GM12878 (cell line): ENCODE data around the gene DNAH1. TPM values are rescaled to one million over a fixed set of nuclear protein-coding genes. Genes with fewer than 3 reads are reported as not detected.
A peak's percentile ranks its signal among the peaks of the same experiment; 100 is the strongest.

ENCODE experiments used
- ATAC-seq: fragments of 200-7000 bp; cut with Tn5 transposase; 3 replicates; pipeline ENCODE4 v1.9.1; 2020; ENCODE audit warnings: mild to moderate bottlenecking, moderate library complexity
- BruUV-seq: library from RNA; stranded (reverse); fragments of 400-500 nt; replicated peaks from 2 replicates; lab custom pipeline; 2021; lab: Mats Ljungman, UMichigan
- CTCF ChIA-PET: fragments of 300-600 bp; sonication (Branson Sonifier 250); formaldehyde crosslinking; extraction: SDS; loops from one replicate; lab custom pipeline; 2021; ENCODE audit warnings: inconsistent platforms; lab: Yijun Ruan, JAX
- POLR2A ChIA-PET: fragments of 350-600 bp; formaldehyde crosslinking; extraction: SDS; loops from one replicate; lab custom pipeline; 2021; ENCODE audit warnings: inconsistent platforms; lab: Charles Lee
- RAD21 ChIA-PET: fragments of 300-600 bp; sonication (Branson Sonifier 250); formaldehyde crosslinking; loops from one replicate; lab custom pipeline; 2023; ENCODE audit warnings: antibody characterized with exemption; ENCODE audit not compliant: unreplicated experiment; lab: Charles Lee
- SMC1A ChIA-PET: fragments of 300-600 bp; sonication (Branson Sonifier 250); formaldehyde crosslinking; loops from one replicate; lab custom pipeline; 2023; ENCODE audit not compliant: unreplicated experiment, uncharacterized antibody; lab: Charles Lee
- DNase-seq: peaks from one replicate; pipeline ENCODE4 v3.0.0-alpha.2; 2011; ENCODE audit warnings: low read depth, low spot score
- FAIRE-seq: peaks from 3 replicates; lab custom pipeline; 2011; peaks lifted over from hg19 to GRCh38; lab: Jason Lieb, UNC
- H2AFZ ChIP-seq: 2 replicates; pipeline ENCODE4 v1.6.0; 2011; ENCODE audit warnings: low read depth, low read length, control low read depth; ENCODE audit not compliant: control insufficient read depth
- H3K27ac ChIP-seq: 2 replicates; pipeline ENCODE4 v1.5.1; 2011; ENCODE audit warnings: control low read depth; ENCODE audit not compliant: control insufficient read depth, insufficient read depth
- H3K27me3 ChIP-seq, 2 experiments: replicated peaks in 1 of 2; 2 replicates each; pipeline versions ENCODE4 v1.6.0 to v1.6.1; 2011; ENCODE audit warnings: low read length in 1 of 2; ENCODE audit not compliant: control insufficient read depth in 2 of 2, insufficient read depth in 2 of 2
- H3K36me3 ChIP-seq, 2 experiments: 2 replicates each; pipeline ENCODE4 v1.5.1; 2011; ENCODE audit warnings: low read length in 1 of 2; ENCODE audit not compliant: control insufficient read depth in 2 of 2, insufficient read depth in 2 of 2
- H3K4me1 ChIP-seq: 2 replicates; pipeline ENCODE4 v1.6.1; 2011; ENCODE audit warnings: mild to moderate bottlenecking, low read length, moderate library complexity, mixed read lengths; ENCODE audit not compliant: control insufficient read depth, insufficient read depth
- H3K4me2 ChIP-seq: 2 replicates; pipeline ENCODE4 v1.6.0; 2011; ENCODE audit warnings: control low read depth; ENCODE audit not compliant: control insufficient read depth, insufficient read depth
- H3K4me3 ChIP-seq: fragments of 200-600 bp; sonication (generic); 2 replicates; pipeline ENCODE4 v1.5.1; 2016
- H3K79me2 ChIP-seq: 2 replicates; pipeline ENCODE4 v1.6.0; 2011; ENCODE audit warnings: low read length; ENCODE audit not compliant: control insufficient read depth, insufficient read depth
- H3K9ac ChIP-seq: 2 replicates; pipeline ENCODE4 v1.8.0; 2011; ENCODE audit warnings: low read length, control low read depth, mixed read lengths; ENCODE audit not compliant: control insufficient read depth, insufficient read depth
- H3K9me3 ChIP-seq: replicated peaks from 3 replicates; pipeline ENCODE4 v1.5.1; 2011; ENCODE audit warnings: mild to moderate bottlenecking, low read length; ENCODE audit not compliant: control insufficient read depth, insufficient read depth
- H4K20me1 ChIP-seq: 2 replicates; pipeline ENCODE4 v1.6.0; 2011; ENCODE audit not compliant: control insufficient read depth, insufficient read depth
- BACH1 ChIP-seq: fragments of 450-650 bp; IDR thresholded peaks from 2 replicates; pipeline ENCODE4 v1.6.1; 2017; ENCODE audit warnings: mild to moderate bottlenecking, borderline replicate concordance
- BMI1 ChIP-seq: fragments of 450-650 bp; IDR thresholded peaks from 2 replicates; pipeline ENCODE4 v1.6.1; 2016; ENCODE audit warnings: mild to moderate bottlenecking, moderate library complexity, borderline replicate concordance
- CUX1 ChIP-seq: IDR thresholded peaks from 2 replicates; pipeline ENCODE4 v1.6.1; 2012; ENCODE audit warnings: improper control_type of control experiment, low read depth, low read length; ENCODE audit not compliant: insufficient replicate concordance
- E2F4 ChIP-seq: IDR thresholded peaks from 2 replicates; pipeline ENCODE4 v1.6.1; 2012; ENCODE audit warnings: low read depth, low read length, improper control_type of control experiment
- NR2C2 ChIP-seq: IDR thresholded peaks from 2 replicates; pipeline ENCODE4 v1.6.1; 2011; ENCODE audit warnings: borderline replicate concordance, low read depth; ENCODE audit not compliant: control insufficient read depth, insufficient read length
- NR2F1 ChIP-seq: fragments of 450-650 bp; conservative IDR thresholded peaks from 2 replicates; pipeline ENCODE4 v1.6.1; 2017; ENCODE audit warnings: mild to moderate bottlenecking
- RAD21 ChIP-seq: IDR thresholded peaks from 2 replicates; pipeline ENCODE4 v1.6.1; 2011; ENCODE audit warnings: mild to moderate bottlenecking, low read depth, low read length, moderate library complexity; ENCODE audit not compliant: insufficient read depth
- RBBP5 ChIP-seq: fragments of 200-600 bp; sonication (generic); conservative IDR thresholded peaks from 2 replicates; pipeline ENCODE4 v1.6.1; 2016
- REST ChIP-seq: IDR thresholded peaks from 2 replicates; pipeline ENCODE4 v1.6.1; 2012; ENCODE audit warnings: mild to moderate bottlenecking, low read depth, low read length
- WGBS: methylation state at CpG from one replicate; pipeline ENCODE4 v1.1.6; 2016; ENCODE audit warnings: low lambda C conversion rate; ENCODE audit not compliant: insufficient replicate concordance, insufficient coverage; ENCODE audit errors: missing lambda C conversion rate; 5-methylcytosine and 5-hydroxymethylcytosine counted together
- in situ Hi-C: fragments of 300-500 bp; cut with MboI; formaldehyde crosslinking; loops from 9 replicates; pipeline ENCODE4 v1.14.3; 2018; ENCODE audit warnings: mixed read lengths
- intact Hi-C: fragments of 100-400 bp; cut with micrococcal nuclease; formaldehyde crosslinking; loops from one replicate; pipeline ENCODE4 v1.14.2; 2022; ENCODE audit not compliant: unreplicated experiment
- polyA plus RNA-seq, 11 experiments: library from polyadenylated mRNA; depleted of rRNA in 4 of 11; unstranded in 6 of 11; stranded (reverse) in 5 of 11; fragments of >200 nt; fragmentation: Nextera tagmentation in 4 of 11; fragmentation: Illumina TruSeq in 1 of 11; extraction: Ambion mirVana in 4 of 11; extraction: Trizol in 1 of 11; gene quantifications; 1 replicate in 1 of 11; 2 replicates in 10 of 11; pipeline versions ENCODE4 v1.2.1 to v1.2.3, GENCODE V29; 2011 to 2016; ENCODE audit warnings: inconsistent platforms in 2 of 11, missing spikeins in 2 of 11, low read depth in 1 of 11
- total RNA-seq, 4 experiments: library from RNA; depleted of rRNA in 3 of 4; stranded (reverse); fragments of >200 nt in 3 of 4; fragmentation: Illumina TruSeq in 1 of 4; extraction: Trizol in 1 of 4; gene quantifications; 2 replicates each; pipeline versions ENCODE4 v1.2.1 to v1.2.3, GENCODE V29; 2013 to 2021
- TF ChIP-seq, protein P1 (sequence below): fragments of 450-650 bp; IDR thresholded peaks from 2 replicates; pipeline ENCODE4 v1.6.1; 2016; ENCODE audit warnings: mild to moderate bottlenecking

DNAH1 gene
- total and polyA plus RNA-seq, 10 of the 15 experiments (the other 5 are each of a cell fraction or from before 2014, with no cell fraction given), result 0.31 to 5.8 (median 2.7) TPM

DNA sequence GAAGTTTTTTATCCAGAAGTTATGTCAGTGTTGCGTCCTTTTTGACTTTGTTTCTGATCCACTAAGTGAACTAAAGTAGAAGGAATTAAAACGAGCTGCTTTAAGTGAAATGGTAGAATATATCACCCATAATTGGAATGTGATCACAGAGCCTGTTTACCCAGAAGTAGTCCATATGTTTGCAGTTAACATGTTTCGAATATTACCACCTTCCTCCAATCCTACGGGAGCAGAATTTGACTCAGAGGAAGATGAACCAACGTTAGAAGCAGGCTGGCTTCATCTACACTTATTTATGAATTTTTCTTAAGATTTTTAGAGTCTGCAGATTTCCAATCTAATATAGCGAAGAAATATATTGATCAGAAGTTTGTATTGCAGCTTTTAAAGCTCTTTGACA is 57.6 kb downstream of the DNAH1 start (continued):
- no peak for TF ChIP-seq REST
- no peak for TF ChIP-seq NR2C2
- no peak for TF ChIP-seq RBBP5
- no peak for TF ChIP-seq NR2F1
- TF ChIP-seq, protein P1, sequence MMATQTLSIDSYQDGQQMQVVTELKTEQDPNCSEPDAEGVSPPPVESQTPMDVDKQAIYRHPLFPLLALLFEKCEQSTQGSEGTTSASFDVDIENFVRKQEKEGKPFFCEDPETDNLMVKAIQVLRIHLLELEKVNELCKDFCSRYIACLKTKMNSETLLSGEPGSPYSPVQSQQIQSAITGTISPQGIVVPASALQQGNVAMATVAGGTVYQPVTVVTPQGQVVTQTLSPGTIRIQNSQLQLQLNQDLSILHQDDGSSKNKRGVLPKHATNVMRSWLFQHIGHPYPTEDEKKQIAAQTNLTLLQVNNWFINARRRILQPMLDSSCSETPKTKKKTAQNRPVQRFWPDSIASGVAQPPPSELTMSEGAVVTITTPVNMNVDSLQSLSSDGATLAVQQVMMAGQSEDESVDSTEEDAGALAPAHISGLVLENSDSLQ, result no peak

- ChIA-PET RAD21 (interaction anchor here (0.9 kb wide), 1 partner anchor 85 kb away, joined by 5 read pairs; no protein-coding TSS in a partner anchor), SMC1A (interaction anchor here (1.0 to 1.4 kb wide), 3 partner anchors 10 to 153 kb away, joined by 3 to 5 read pairs (median 3); no protein-coding TSS in a partner anchor), POLR2A (interaction anchor here (0.6 to 1.1 kb wide), 3 partner anchors 15 to 175 kb away, joined by 3 to 4 read pairs (median 3); no protein-coding TSS in a partner anchor), CTCF (interaction anchor here (1.0 to 2.6 kb wide), 7 partner anchors 10 to 154 kb away, joined by 3 to 11 read pairs (median 5); partner anchors contain the start of gene SEMA3G)
- ATAC-seq (peak; percentile 57), FAIRE-seq (no peak), DNase-seq (no peak)
- intact Hi-C loops, result no loop called here
- Histone ChIP-seq H3K9me3 (no peaks in the 10 kb centered on the region), H3K4me2 (peak overlapping the region; percentile 3; the same call in 1 of the 2 replicates), H3K79me2 (no peaks in the 10 kb centered on the region), H3K27ac (no peak overlapping the region), H3K27me3 (no peaks in the 10 kb centered on the region; a peak in 1 of 4 replicates), H3K9ac (no peak overlapping the region), H3K4me3 (no peak overlapping the region; the same call in 1 of the 2 replicates), H2AFZ (no peak overlapping the region), H3K4me1 (peaks cover 13% of the 10 kb centered on the region), H4K20me1 (no peaks in the 10 kb centered on the region), H3K36me3 (no peaks in the 10 kb centered on the region)
- in situ Hi-C loops, result no loop called here
- BruUV-seq, result no TSS peak
- 53% methylated on average over 2 of the region's 2 CpGs for WGBS
- TF ChIP-seq E2F4, result no peak
- TF ChIP-seq BMI1, result no peak
- no peak for TF ChIP-seq BACH1
- no peak for TF ChIP-seq CUX1
- TF ChIP-seq RAD21, result peak; percentile 37; the same call in 1 of the 2 replicates
Measured at GRCh38 chr3:52374173-52374572, 58.1 kb downstream of the DNAH1 start.
